ENCODE data around the gene MED31.
"Not testable (repeated sequence)": the region's sequence is repeated elsewhere in the genome, so short reads cannot be mapped to it uniquely, and the experiment has no call there.

The MED31 gene

GRCh38 chr17:6651354-6651918 lies at the start of gene MED31, which contains the start of gene C17orf100:
Gene MED31, minus strand, starts transcription at chr17:6651605. Its CDS starts 77 bp downstream, at chr17:6651528.
Gene C17orf100, plus strand, starts transcription at chr17:6651762. Its CDS starts 152 bp downstream, at chr17:6651914.
- DNase-seq: peak; percentile 46

GRCh38 chr17:6700948-6701307 lies 49.5 kb upstream of the MED31 start:
- DNase-seq: no peak

- DNase-seq: no peak
These were observed 48.9 kb upstream of the MED31 start for GRCh38 chr17:6699997-6700947.

GRCh38 chr17:6698004-6698403 lies 46.6 kb upstream of the MED31 start:
- DNase-seq: no peak

GRCh38 chr17:6696906-6697305 lies 45.5 kb upstream of the MED31 start:
- no peak for DNase-seq

- DNase-seq: no peak
These were observed 44.2 kb upstream of the MED31 start for GRCh38 chr17:6695565-6695964.

- DNase-seq: no peak
These were observed 43.6 kb upstream of the MED31 start for GRCh38 chr17:6695051-6695450.

GRCh38 chr17:6691958-6692357 lies 40.6 kb upstream of the MED31 start:
- DNase-seq: not testable (repeated sequence)

GRCh38 chr17:6691546-6691945 lies 40.1 kb upstream of the MED31 start:
- no peak for DNase-seq

- no peak for DNase-seq
These were observed 39.2 kb upstream of the MED31 start for GRCh38 chr17:6690641-6691040.

GRCh38 chr17:6688944-6689343 lies 37.5 kb upstream of the MED31 start:
- no peak for DNase-seq

GRCh38 chr17:6686026-6686425 lies 34.6 kb upstream of the MED31 start:
- DNase-seq: no peak

- DNase-seq: no peak
These were observed 33.7 kb upstream of the MED31 start for GRCh38 chr17:6684881-6685767.

- DNase-seq: no peak
These were observed 33.0 kb upstream of the MED31 start for GRCh38 chr17:6684460-6684783.

GRCh38 chr17:6683730-6684459 lies 32.5 kb upstream of the MED31 start:
- no peak for DNase-seq

- no peak for DNase-seq
These were observed 31.8 kb upstream of the MED31 start for GRCh38 chr17:6683081-6683684.

GRCh38 chr17:6682339-6682738 lies 30.9 kb upstream of the MED31 start:
- no peak for DNase-seq

- no peak for DNase-seq
These were observed 30.3 kb upstream of the MED31 start for GRCh38 chr17:6681671-6682070.

- no peak for DNase-seq
These were observed 29.8 kb upstream of the MED31 start for GRCh38 chr17:6681176-6681575.

- no peak for DNase-seq
These were observed 27.8 kb upstream of the MED31 start for GRCh38 chr17:6679241-6679640.

- DNase-seq: no peak
These were observed 26.5 kb upstream of the MED31 start for GRCh38 chr17:6677946-6678345.

- no peak for DNase-seq
These were observed 25.9 kb upstream of the MED31 start for GRCh38 chr17:6677158-6677831.
